Nephron (organoid): ENCODE data around the gene DIPK1A.
A peak's percentile ranks its signal among the peaks of the same experiment; 100 is the strongest.

Experiments
- H3K27ac Mint-ChIP-seq, 3 experiments: 2 replicates each; pipeline ENCODE4 v1.8.0; 2020; ENCODE audit warnings: mixed read lengths in 3 of 3, mild to moderate bottlenecking in 2 of 3, moderate library complexity in 1 of 3
- H3K27me3 Mint-ChIP-seq: 2 replicates; pipeline ENCODE4 v1.8.0; 2021; ENCODE audit warnings: low read depth, mild to moderate bottlenecking, moderate library complexity, mixed read lengths
- H3K36me3 Mint-ChIP-seq: 2 replicates; pipeline ENCODE4 v1.8.0; 2020; ENCODE audit warnings: low read depth, mixed read lengths
- H3K4me1 Mint-ChIP-seq: 2 replicates; pipeline ENCODE4 v1.8.0; 2020; ENCODE audit warnings: mixed read lengths
- H3K4me3 Mint-ChIP-seq, 3 experiments: 2 replicates each; pipeline ENCODE4 v1.8.0; 2020; ENCODE audit warnings: mild to moderate bottlenecking in 3 of 3, mixed read lengths in 3 of 3, moderate library complexity in 2 of 3
- H3K9me3 Mint-ChIP-seq: 2 replicates; pipeline ENCODE4 v1.8.0; 2020; ENCODE audit warnings: mixed read lengths
- CTCF ChIP-seq, 3 experiments: fragments of 200-600 bp; sonication (generic); IDR thresholded peaks; one replicate each; pipeline ENCODE4 v1.5.0; 2021; ENCODE audit warnings: antibody characterized with exemption in 3 of 3; ENCODE audit not compliant: unreplicated experiment in 3 of 3

Gene DIPK1A

GRCh38 chr1:92837062-92837461, 124.2 kb downstream of the DIPK1A start:
- Mint-ChIP-seq H3K4me3 (peak overlapping the region in 2 of 3 experiments; percentile 37 to 38), H3K9me3 (no peaks in the 10 kb centered on the region), H3K4me1 (peaks cover 60% of the 10 kb centered on the region), H3K27me3 (no peaks in the 10 kb centered on the region), H3K36me3 (peaks cover 86% of the 10 kb centered on the region), H3K27ac (no peak overlapping the region)
- TF ChIP-seq CTCF (IDR thresholded peaks at IDR 0.05; ENCODE audit: unreplicated experiment in 3 of 3), result no peak

- peaks cover 60% of the 10 kb centered on the region for H3K4me1 Mint-ChIP-seq
- peak overlapping the region in 2 of 3 experiments; percentile 32 to 45 for H3K27ac Mint-ChIP-seq
- no peak for TF ChIP-seq CTCF (IDR thresholded peaks at IDR 0.05; ENCODE audit: unreplicated experiment in 3 of 3)
- peaks cover 68% of the 10 kb centered on the region for H3K36me3 Mint-ChIP-seq
- no peaks in the 10 kb centered on the region for H3K9me3 Mint-ChIP-seq
- H3K27me3 Mint-ChIP-seq, result no peaks in the 10 kb centered on the region
- H3K4me3 Mint-ChIP-seq, result peak overlapping the region; percentile 97 to 98 (median 98)
These were observed 126.6 kb downstream of the DIPK1A start for GRCh38 chr1:92834617-92835016.

- Mint-ChIP-seq H3K9me3 (no peaks in the 10 kb centered on the region), H3K27me3 (no peaks in the 10 kb centered on the region), H3K4me1 (peaks cover 60% of the 10 kb centered on the region), H3K36me3 (peaks cover 61% of the 10 kb centered on the region), H3K27ac (peak overlapping the region in 1 of 3 experiments; percentile 19), H3K4me3 (peak overlapping the region; percentile 97 to 98 (median 98))
- TF ChIP-seq CTCF (IDR thresholded peaks at IDR 0.05; ENCODE audit: unreplicated experiment in 3 of 3), result no peak
These were observed 127.4 kb downstream of the DIPK1A start for GRCh38 chr1:92833840-92834239.

- Mint-ChIP-seq H3K9me3 (no peaks in the 10 kb centered on the region), H3K27ac (peak overlapping the region; percentile 98 to 99 (median 99)), H3K36me3 (peaks cover 49% of the 10 kb centered on the region), H3K4me1 (peaks cover 50% of the 10 kb centered on the region), H3K4me3 (peak overlapping the region; percentile 97 to 98 (median 98)), H3K27me3 (no peaks in the 10 kb centered on the region)
- no peak for TF ChIP-seq CTCF (IDR thresholded peaks at IDR 0.05; ENCODE audit: unreplicated experiment in 3 of 3)
These were observed 128.6 kb downstream of the DIPK1A start for GRCh38 chr1:92832537-92833114.

GRCh38 chr1:92831762-92832536, 129.3 kb downstream of the DIPK1A start, which contains the start of gene RPL5:
Gene RPL5, plus strand, starts transcription at chr1:92832040. Its CDS starts 75 bp downstream, at chr1:92832115.
- Mint-ChIP-seq H3K27me3 (no peaks in the 10 kb centered on the region), H3K4me3 (peak within 1 kb of the TSS; percentile 97 to 98 (median 98)), H3K4me1 (peaks cover 43% of the 10 kb centered on the region), H3K9me3 (no peaks in the 10 kb centered on the region), H3K36me3 (peaks cover 42% of the 10 kb centered on the region), H3K27ac (peak within 1 kb of the TSS; percentile 98 to 99 (median 99))
- peak; percentile 92 to 96 (median 95) for TF ChIP-seq CTCF (IDR thresholded peaks at IDR 0.05; ENCODE audit: unreplicated experiment in 3 of 3)
